ENCODE data around the gene ZCCHC2. TPM values are rescaled to one million over a fixed set of nuclear protein-coding genes. Genes with fewer than 3 reads are reported as not detected.
A peak's percentile ranks its signal among the peaks of the same experiment; 100 is the strongest.

Gene ZCCHC2
- total and polyA plus RNA-seq, 2 of the 4 experiments (the other 2 are of a cell fraction), result 3.2 to 3.6 TPM

- TF ChIP-seq BHLHE40 (IDR thresholded peaks at IDR 0.05; ENCODE audit: low read depth, low read length) (no peak), NFE2L2 (IDR thresholded peaks at IDR 0.05; ENCODE audit: low read depth, low read length) (no peak), RFX5 (IDR thresholded peaks at IDR 0.05; ENCODE audit: low read depth, low read length) (no peak), USF2 (IDR thresholded peaks at IDR 0.05; ENCODE audit: low read depth, low read length) (no peak), FOS (IDR thresholded peaks at IDR 0.05; ENCODE audit: low read depth, low read length) (no peak)
- Histone ChIP-seq H3K4me1 (ENCODE audit: control insufficient read depth, insufficient read depth, low read length) (peaks cover 3% of the 10 kb centered on the region; the same call in 1 of the 2 replicates), H3K23ac (ENCODE audit: low read depth, low read length) (peak overlapping the region; percentile 65; the same call in 1 of the 2 replicates), H3K36me3 (ENCODE audit: control insufficient read depth, insufficient read depth, low read length) (no peaks in the 10 kb centered on the region), H3K56ac (ENCODE audit: extremely low read depth, insufficient read depth, low read length) (no peak overlapping the region), H3K14ac (replicated peaks; ENCODE audit: low read depth, low read length) (no peak overlapping the region), H3K27ac (ENCODE audit: insufficient read depth, low read length) (peak overlapping the region; percentile 62), H4K20me1 (ENCODE audit: insufficient read depth, low read length) (peaks cover 3% of the 10 kb centered on the region; the same call in 1 of the 2 replicates), H4K5ac (ENCODE audit: low read depth, low read length) (no peak overlapping the region), H2BK15ac (ENCODE audit: low read depth, low read length) (no peak overlapping the region), H2BK5ac (ENCODE audit: low read depth, low read length, poor library complexity, severe bottlenecking) (no peak overlapping the region), H3K4ac (ENCODE audit: low read depth, low read length) (peak overlapping the region; percentile 56), H2BK20ac (ENCODE audit: low read depth, low read length) (no peak overlapping the region), H2AK9ac (replicated peaks; ENCODE audit: low read depth, low read length, poor library complexity) (no peak overlapping the region), H3K9ac (ENCODE audit: low read depth, low read length) (peak overlapping the region; percentile 61), H3K27me3 (ENCODE audit: control insufficient read depth, insufficient read depth, low read length) (peaks cover 2% of the 10 kb centered on the region; the same call in 1 of the 2 replicates), H3K4me3 (ENCODE audit: insufficient read depth, low read depth, low read length) (peak overlapping the region; percentile 83), H4K8ac (ENCODE audit: low read depth in 2 of 2, low read length in 2 of 2) (peak overlapping the region in 1 of 2 experiments; percentile 41; a peak in 1 of 4 replicates), H3K9me3 (ENCODE audit: control insufficient read depth, insufficient read depth, low read length) (no peaks in the 10 kb centered on the region), H3K18ac (ENCODE audit: low read depth, low read length) (no peak overlapping the region), H2AK5ac (ENCODE audit: low read depth, low read length) (no peak overlapping the region), H3K4me2 (ENCODE audit: low read depth, low read length) (peak overlapping the region; percentile 84), H4K91ac (ENCODE audit: insufficient read depth, low read depth, low read length) (no peak overlapping the region), H2BK120ac (ENCODE audit: low read depth, low read length) (no peak overlapping the region), H2AFZ (replicated peaks; ENCODE audit: low read length, poor library complexity) (peak overlapping the region; percentile 96), H3K79me1 (ENCODE audit: low read depth in 1 of 2, low read length in 2 of 2) (peaks cover 8 to 19% of the 10 kb centered on the region in 2 experiments; a peak in 3 of 4 replicates), H3K9me1 (ENCODE audit: insufficient read depth, low read length) (peaks cover 5% of the 10 kb centered on the region; the same call in 1 of the 2 replicates)
- WGBS, 2 experiments (ENCODE audit: extremely low coverage in 2 of 2, insufficient read length in 1 of 2), result 1% methylated on average over 22 of the region's 32 CpGs; no CpG with 5 or more reads in 1 of the 2 experiments
- DNase-seq (no peak), ATAC-seq (ENCODE audit: low read depth) (no peak; the same call in 1 of the 2 replicates)
- ChIA-PET POLR2A (ENCODE audit: unreplicated experiment) (no interaction called here), CTCF (interaction anchor here (0.9 to 1.2 kb wide), 2 partner anchors 97 to 100 kb away, joined by 3 to 8 read pairs; no protein-coding TSS in a partner anchor)
- intact Hi-C loops (cut with micrococcal nuclease), result loop anchor here (1.0 to 10.0 kb wide), 7 partner anchors 97 to 913 kb away; partner anchors contain the start of genes PIGN and RELCH
- BruUV-seq (replicated peaks), result no TSS peak
- dilution Hi-C loops (cut with HindIII; ENCODE audit: low sequenced_read_pairs, unreplicated experiment), result no loop called here
- in situ Hi-C loops (cut with MboI; ENCODE audit: low sequenced_read_pairs), result no loop called here
Observed at GRCh38 chr18:62522178-62522503, 684 bp upstream of the ZCCHC2 start.

All from IMR-90 (cell line).